ENCODE results near the gene NTMT2.
"Not testable (repeated sequence)": the region's sequence is repeated elsewhere in the genome, so short reads cannot be mapped to it uniquely, and the experiment has no call there.

NTMT2 gene

DNA sequence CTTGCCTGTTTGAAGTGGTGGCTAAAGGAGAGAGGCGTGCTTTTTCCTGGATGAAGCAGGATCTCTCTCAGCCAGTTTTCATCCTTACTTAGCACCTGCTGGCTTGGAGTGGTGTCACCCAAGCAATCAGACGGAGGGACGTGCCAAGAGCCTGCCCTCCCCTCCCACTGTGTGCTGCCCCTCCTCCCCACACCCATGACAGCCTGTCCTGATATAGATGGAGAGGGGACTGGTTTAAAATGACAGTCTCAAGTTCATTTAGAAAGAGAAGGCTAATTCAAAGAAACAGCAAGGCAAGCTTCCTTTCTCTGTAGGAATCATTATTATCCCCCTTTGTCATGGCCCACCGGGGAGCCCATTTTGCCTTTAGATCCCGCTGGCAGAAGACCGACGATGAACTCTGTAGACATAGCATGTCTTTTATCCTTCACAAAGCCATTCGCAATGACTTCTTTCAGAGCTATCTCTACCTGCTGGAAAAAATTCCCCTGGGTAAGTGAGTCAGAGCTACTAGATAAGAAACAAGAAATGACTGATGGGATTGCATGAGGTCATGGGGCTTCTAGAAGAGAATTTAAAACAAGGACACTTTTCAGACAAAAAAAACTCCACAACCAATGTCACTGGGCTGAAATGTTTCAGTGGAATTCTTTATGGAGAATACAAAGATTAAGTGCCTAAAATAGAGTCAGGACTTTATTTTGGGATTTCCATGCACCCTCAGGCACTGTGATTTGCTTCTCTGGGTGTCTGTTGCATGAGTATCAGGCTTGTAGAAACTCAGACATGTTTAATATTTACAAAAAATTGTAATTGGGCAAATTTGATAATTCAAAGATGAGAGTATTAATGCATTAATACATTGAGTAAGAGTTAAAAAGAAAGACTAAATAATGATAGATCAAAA, at the start of gene NTMT2:
Gene NTMT2, plus strand, starts transcription at position 190 of the 907 bp plus-strand sequence. Its CDS starts 149 bp downstream, at position 339.
- H3K36me3 ChIP-seq, result no peaks in the 10 kb centered on the region
- DNase-seq, result no peak
- no peak within 1 kb of the TSS for H3K4me3 ChIP-seq
- H3K27me3 ChIP-seq, result no peaks in the 10 kb centered on the region
- no peak within 1 kb of the TSS for H3K27ac ChIP-seq
- TF ChIP-seq, protein P1, sequence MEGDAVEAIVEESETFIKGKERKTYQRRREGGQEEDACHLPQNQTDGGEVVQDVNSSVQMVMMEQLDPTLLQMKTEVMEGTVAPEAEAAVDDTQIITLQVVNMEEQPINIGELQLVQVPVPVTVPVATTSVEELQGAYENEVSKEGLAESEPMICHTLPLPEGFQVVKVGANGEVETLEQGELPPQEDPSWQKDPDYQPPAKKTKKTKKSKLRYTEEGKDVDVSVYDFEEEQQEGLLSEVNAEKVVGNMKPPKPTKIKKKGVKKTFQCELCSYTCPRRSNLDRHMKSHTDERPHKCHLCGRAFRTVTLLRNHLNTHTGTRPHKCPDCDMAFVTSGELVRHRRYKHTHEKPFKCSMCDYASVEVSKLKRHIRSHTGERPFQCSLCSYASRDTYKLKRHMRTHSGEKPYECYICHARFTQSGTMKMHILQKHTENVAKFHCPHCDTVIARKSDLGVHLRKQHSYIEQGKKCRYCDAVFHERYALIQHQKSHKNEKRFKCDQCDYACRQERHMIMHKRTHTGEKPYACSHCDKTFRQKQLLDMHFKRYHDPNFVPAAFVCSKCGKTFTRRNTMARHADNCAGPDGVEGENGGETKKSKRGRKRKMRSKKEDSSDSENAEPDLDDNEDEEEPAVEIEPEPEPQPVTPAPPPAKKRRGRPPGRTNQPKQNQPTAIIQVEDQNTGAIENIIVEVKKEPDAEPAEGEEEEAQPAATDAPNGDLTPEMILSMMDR (IDR thresholded peaks at IDR 0.05), result no peak
- no peaks in the 10 kb centered on the region for H3K4me1 ChIP-seq
- intact Hi-C loops (cut with DNase I; ENCODE audit: low total_unique reads), result no loop called here
- H3K9me3 ChIP-seq, result no peaks in the 10 kb centered on the region

DNA sequence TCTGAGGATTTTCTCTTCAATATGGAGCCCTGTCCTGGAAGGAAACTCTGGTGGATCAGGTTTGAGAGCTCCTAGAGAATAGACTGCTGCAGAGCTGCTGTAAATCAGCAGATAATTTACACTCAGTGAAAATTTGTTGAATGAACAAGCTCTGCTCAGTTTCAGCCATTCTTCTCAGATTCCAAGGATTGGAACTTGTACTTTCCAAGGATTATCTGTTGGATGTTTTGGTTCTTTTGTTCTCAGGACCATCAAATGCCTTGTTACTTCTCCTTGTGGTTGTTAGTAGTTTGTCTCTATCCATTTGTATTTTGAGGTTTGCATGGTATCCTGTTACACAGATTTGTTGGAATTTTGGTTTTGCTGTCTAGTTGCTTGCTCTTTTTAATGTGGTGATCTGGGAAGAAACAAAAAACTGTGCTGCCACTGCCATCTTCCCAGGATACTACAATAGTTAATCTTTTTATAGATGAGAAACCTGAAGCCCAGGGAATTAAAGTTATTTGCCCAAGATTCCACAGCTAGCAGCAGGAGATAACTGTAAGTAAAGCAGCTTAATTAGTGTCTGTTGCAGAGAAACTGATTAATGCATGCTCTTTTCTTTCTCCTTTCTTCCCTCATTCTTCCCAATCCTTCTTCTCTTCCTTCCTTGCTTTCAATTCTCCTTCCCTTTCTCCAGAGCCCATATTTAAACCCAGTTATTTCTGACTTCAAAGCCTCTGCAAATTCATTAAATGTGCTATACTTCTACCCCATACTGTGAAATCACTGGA, 49.6 kb upstream of the NTMT2 start:
- no peak for DNase-seq
- intact Hi-C loops (cut with DNase I; ENCODE audit: low total_unique reads), result no loop called here
- Histone ChIP-seq H3K4me3 (no peak overlapping the region), H3K9me3 (no peaks in the 10 kb centered on the region), H3K36me3 (no peaks in the 10 kb centered on the region), H3K4me1 (no peaks in the 10 kb centered on the region), H3K27me3 (no peaks in the 10 kb centered on the region), H3K27ac (no peak overlapping the region)
- TF ChIP-seq, protein P1 (IDR thresholded peaks at IDR 0.05), result no peak

DNA sequence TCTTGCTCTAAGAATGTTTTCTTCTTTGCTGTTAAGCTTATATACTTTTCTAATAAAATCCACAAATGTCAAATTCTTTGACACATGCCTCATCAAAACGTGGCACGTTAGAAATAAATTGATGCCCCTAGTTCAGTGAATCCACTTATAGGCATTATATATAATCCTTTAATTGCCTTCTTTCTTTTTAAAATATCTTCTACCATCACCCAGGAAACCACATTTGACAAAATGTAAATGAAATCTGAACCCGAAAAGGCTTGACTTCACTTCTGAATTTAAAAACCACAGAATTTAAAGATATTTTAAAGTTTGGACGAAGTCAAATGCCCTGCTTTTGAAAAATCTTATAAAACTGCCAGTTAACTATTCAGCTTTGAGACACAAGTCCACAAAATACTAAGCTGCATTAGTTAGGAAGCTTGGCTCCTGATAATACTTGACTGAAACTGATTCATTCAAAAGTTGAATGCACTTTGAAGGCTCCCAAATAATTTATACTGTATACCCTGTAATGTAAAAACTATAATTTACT, 48.9 kb upstream of the NTMT2 start:
- no peaks in the 10 kb centered on the region for H3K27me3 ChIP-seq
- intact Hi-C loops (cut with DNase I; ENCODE audit: low total_unique reads), result no loop called here
- no peaks in the 10 kb centered on the region for H3K36me3 ChIP-seq
- TF ChIP-seq, protein P1 (IDR thresholded peaks at IDR 0.05), result no peak
- no peaks in the 10 kb centered on the region for H3K9me3 ChIP-seq
- DNase-seq, result no peak
- no peak overlapping the region for H3K4me3 ChIP-seq
- no peak overlapping the region for H3K27ac ChIP-seq
- no peaks in the 10 kb centered on the region for H3K4me1 ChIP-seq

DNA sequence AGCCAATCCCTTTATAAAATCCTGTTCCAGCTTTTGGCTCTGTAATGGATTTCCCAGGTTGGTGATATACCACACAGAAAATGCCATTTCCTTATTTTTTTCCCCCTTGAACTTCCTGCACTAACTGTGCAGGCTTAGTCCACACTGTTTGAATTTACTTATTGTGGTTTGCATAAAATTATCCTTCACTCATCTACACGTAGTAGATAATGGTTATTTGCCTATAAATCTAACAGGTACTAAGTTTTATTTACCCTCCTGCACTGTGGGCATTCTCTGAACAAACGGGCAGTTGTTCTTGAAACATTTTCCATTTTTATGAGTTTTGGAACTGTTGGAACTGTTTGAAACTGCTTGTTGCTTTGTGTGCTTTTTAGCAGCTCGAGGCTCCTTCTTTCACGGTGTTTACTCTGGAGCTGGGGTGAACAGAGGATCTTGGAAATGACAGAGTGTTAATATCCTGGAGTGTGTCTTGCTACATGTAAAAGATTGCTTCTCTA, 48.3 kb upstream of the NTMT2 start:
- no peak for DNase-seq
- TF ChIP-seq, protein P1 (IDR thresholded peaks at IDR 0.05), result no peak
- H3K9me3 ChIP-seq, result no peaks in the 10 kb centered on the region
- H3K36me3 ChIP-seq, result no peaks in the 10 kb centered on the region
- intact Hi-C loops (cut with DNase I; ENCODE audit: low total_unique reads), result no loop called here
- H3K27ac ChIP-seq, result no peak overlapping the region
- no peaks in the 10 kb centered on the region for H3K27me3 ChIP-seq
- no peak overlapping the region for H3K4me3 ChIP-seq
- H3K4me1 ChIP-seq, result no peaks in the 10 kb centered on the region

DNA sequence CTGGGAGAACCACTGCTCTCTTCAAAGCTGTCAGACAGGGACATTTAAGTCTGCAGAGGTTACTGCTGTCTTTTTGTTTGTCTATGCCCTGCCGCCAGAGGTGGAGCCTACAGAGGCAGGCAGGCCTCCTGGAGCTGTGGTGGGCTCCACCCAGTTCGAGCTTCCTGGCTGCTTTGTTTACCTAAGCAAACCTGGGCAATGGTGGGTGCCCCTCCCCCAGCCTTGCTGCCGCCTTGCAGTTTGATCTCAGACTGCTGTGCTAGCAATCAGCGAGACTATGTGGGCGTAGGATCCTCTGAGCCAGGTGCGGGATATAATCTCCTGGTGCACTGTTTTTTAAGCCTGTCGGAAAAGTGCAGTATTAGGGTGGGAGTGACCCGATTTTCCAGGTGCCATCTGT, 32.6 kb upstream of the NTMT2 start:
- H3K27ac ChIP-seq; intact Hi-C loops (cut with DNase I; ENCODE audit: low total_unique reads); H3K9me3 ChIP-seq; H3K27me3 ChIP-seq; H3K4me3 ChIP-seq; H3K4me1 ChIP-seq; H3K36me3 ChIP-seq; DNase-seq: not testable (repeated sequence)
